ENCODE data around the gene WFIKKN1. TPM values are rescaled to one million over a fixed set of nuclear protein-coding genes. Genes with fewer than 3 reads are reported as not detected.

The WFIKKN1 gene
- total RNA-seq, 1 experiment from 2014 or later, result not detected

- no peak for DNase-seq (ENCODE audit: low spot score)
Observed at GRCh38 chr16:637081-638018, 6.6 kb downstream of the WFIKKN1 start.

- no peak for DNase-seq (ENCODE audit: low spot score)
Observed at GRCh38 chr16:638034-638543, 7.3 kb downstream of the WFIKKN1 start.

GRCh38 chr16:638836-639235 lies 8.1 kb downstream of the WFIKKN1 start:
- DNase-seq (ENCODE audit: low spot score), result no peak

GRCh38 chr16:640614-641013 lies 9.8 kb downstream of the WFIKKN1 start:
- DNase-seq (ENCODE audit: low spot score), result no peak

GRCh38 chr16:641326-642188 lies 10.8 kb downstream of the WFIKKN1 start, which contains the start of gene MCRIP2:
Gene MCRIP2, plus strand, starts transcription at chr16:641828. Its CDS starts 164 bp downstream, at chr16:641992.
- peak; percentile 45 for DNase-seq (ENCODE audit: low spot score)

GRCh38 chr16:642189-643049 lies 11.6 kb downstream of the WFIKKN1 start:
- DNase-seq (ENCODE audit: low spot score), result no peak

GRCh38 chr16:643050-643368 lies 12.2 kb downstream of the WFIKKN1 start:
- no peak for DNase-seq (ENCODE audit: low spot score)

GRCh38 chr16:644556-644955 lies 13.8 kb downstream of the WFIKKN1 start:
- DNase-seq (ENCODE audit: low spot score), result no peak

GRCh38 chr16:645852-646678 lies 15.3 kb downstream of the WFIKKN1 start:
- no peak for DNase-seq (ENCODE audit: low spot score)

- DNase-seq (ENCODE audit: low spot score), result no peak
Observed at GRCh38 chr16:646679-647172, 15.9 kb downstream of the WFIKKN1 start.

GRCh38 chr16:647173-647902 lies 16.6 kb downstream of the WFIKKN1 start:
- no peak for DNase-seq (ENCODE audit: low spot score)

GRCh38 chr16:648071-648780 lies 17.4 kb downstream of the WFIKKN1 start:
- no peak for DNase-seq (ENCODE audit: low spot score)

- peak; percentile 79 for DNase-seq (ENCODE audit: low spot score)
Observed at GRCh38 chr16:648781-649589, 18.2 kb downstream of the WFIKKN1 start, which contains the start of gene WDR90. Gene WDR90, plus strand, starts transcription at chr16:649365. Its CDS starts 52 bp downstream, at chr16:649417.

GRCh38 chr16:649631-650030 lies 18.8 kb downstream of the WFIKKN1 start:
- DNase-seq (ENCODE audit: low spot score), result no peak

- peak; percentile 43 for DNase-seq (ENCODE audit: low spot score)
Observed at GRCh38 chr16:651844-652243, 21.1 kb downstream of the WFIKKN1 start.

- DNase-seq (ENCODE audit: low spot score), result no peak
Observed at GRCh38 chr16:652454-653305, 21.9 kb downstream of the WFIKKN1 start.

- DNase-seq (ENCODE audit: low spot score), result no peak
Observed at GRCh38 chr16:654034-654433, 23.2 kb downstream of the WFIKKN1 start.

Data from A172 (cell line).